ENCODE measurements around the gene ABLIM1.

GRCh38 chr10:114704679-114705078, 46.6 kb upstream of the ABLIM1 start:
- TF ChIP-seq MAX (IDR thresholded peaks at IDR 0.05) (no peak), CEBPB (IDR thresholded peaks at IDR 0.05) (no peak), FOXM1 (IDR thresholded peaks at IDR 0.05; ENCODE audit: borderline replicate concordance, low read depth) (no peak), YY1 (IDR thresholded peaks at IDR 0.05; ENCODE audit: low read depth) (no peak), TCF12 (IDR thresholded peaks at IDR 0.05; ENCODE audit: low read depth) (no peak), TAF1 (IDR thresholded peaks at IDR 0.05; ENCODE audit: low read depth) (no peak), NFIC (IDR thresholded peaks at IDR 0.05) (no peak)

All from Ishikawa (cell line).